Esophagus squamous epithelium (tissue), 4 donors: ENCODE data around the gene SEC22B.
"Not testable (repeated sequence)": the region's sequence is repeated elsewhere in the genome, so short reads cannot be mapped to it uniquely, and the experiment has no call there.

Experiments
- POLR2A ChIP-seq, 4 donors: fragments of 450-650 bp; IDR thresholded peaks; one replicate each; pipeline ENCODE4 v1.6.1; 2017; ENCODE audit warnings: antibody characterized with exemption in 4 of 4, mild to moderate bottlenecking in 4 of 4, moderate library complexity in 3 of 4
- TF ChIP-seq, protein P1 (sequence below), 6 experiments: fragments of 450-650 bp in 4 of 6; fragments of 200-600 bp in 2 of 6; sonication (generic) in 2 of 6; IDR thresholded peaks; one replicate each; pipeline ENCODE4 v1.5.1; 2016 to 2019; ENCODE audit warnings: antibody characterized with exemption in 6 of 6, mild to moderate bottlenecking in 4 of 6, moderate library complexity in 4 of 6

DNA sequence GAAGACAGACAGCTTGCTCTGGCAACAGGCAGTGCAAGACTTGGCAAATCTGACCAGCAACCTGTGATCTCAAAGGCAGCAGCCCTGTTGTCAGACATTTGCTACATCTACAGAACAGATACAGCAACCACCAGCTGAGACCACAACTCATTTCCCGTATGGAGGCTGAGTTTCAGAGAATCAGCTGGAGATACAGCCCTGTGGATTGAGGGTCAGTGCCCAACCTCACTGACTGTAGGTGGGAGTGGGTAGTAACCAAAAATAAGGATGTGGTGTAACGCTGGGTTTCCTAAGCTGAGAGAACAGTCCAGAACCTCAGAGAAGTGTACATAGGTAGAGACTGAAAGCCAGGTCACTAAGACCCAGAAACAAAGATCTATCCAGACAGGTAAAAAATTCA, 71.0 kb downstream of the SEC22B start:
- TF ChIP-seq, protein P1, sequence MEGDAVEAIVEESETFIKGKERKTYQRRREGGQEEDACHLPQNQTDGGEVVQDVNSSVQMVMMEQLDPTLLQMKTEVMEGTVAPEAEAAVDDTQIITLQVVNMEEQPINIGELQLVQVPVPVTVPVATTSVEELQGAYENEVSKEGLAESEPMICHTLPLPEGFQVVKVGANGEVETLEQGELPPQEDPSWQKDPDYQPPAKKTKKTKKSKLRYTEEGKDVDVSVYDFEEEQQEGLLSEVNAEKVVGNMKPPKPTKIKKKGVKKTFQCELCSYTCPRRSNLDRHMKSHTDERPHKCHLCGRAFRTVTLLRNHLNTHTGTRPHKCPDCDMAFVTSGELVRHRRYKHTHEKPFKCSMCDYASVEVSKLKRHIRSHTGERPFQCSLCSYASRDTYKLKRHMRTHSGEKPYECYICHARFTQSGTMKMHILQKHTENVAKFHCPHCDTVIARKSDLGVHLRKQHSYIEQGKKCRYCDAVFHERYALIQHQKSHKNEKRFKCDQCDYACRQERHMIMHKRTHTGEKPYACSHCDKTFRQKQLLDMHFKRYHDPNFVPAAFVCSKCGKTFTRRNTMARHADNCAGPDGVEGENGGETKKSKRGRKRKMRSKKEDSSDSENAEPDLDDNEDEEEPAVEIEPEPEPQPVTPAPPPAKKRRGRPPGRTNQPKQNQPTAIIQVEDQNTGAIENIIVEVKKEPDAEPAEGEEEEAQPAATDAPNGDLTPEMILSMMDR (IDR thresholded peaks at IDR 0.05) = not testable (repeated sequence)
- TF ChIP-seq POLR2A (IDR thresholded peaks at IDR 0.05) = not testable (repeated sequence)
